GF-D8 (cell line): ENCODE measurements around the gene S100A6.
"Not testable (repeated sequence)": the region's sequence is repeated elsewhere in the genome, so short reads cannot be mapped to it uniquely, and the experiment has no call there.

Source experiments
- DNase-seq: peaks from one replicate; lab custom pipeline; 2025; lab: John Stamatoyannopoulos, UW

The S100A6 gene

DNA sequence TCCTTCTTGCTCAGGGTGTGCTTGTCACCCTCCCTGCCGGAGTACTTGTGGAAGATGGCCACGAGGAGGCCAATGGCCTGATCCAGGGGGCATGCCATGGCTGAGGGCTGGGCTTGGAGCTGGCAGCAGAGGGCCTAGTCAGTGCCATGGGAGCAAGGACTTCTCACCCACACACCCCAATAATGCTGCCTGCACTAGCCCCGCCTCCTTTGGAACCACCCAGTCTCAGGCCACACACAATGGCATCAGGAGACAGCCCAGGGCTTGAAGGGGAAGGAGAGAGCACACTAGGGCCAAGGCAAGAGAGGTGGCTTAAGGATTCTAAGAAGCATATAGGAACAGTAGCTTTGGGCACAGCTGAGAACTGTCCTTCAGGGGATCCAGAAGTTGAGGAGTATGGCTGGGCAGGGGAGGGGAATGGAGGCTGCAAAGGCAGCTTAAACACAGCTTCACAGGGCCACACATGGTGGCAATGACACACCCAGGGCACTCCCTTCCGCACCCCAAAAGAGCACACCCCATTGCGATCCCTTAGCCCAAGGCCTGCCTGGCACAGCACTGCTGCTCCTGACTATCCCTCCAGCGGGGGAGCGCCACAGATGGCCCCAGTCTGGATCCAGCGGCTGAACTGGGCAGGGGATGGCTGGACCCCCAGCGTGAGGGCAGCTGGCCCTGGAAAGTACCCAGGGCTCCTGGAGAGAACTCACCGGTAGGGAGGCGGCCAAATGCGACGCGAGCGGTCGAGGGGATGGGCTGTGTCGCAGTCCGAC lies at the start of gene S100A6:
S100A6 (minus strand) TSS at position 750 of the 770 bp plus-strand sequence; CDS start at position 98, 652 bp downstream.
- DNase-seq, result no peak

DNA sequence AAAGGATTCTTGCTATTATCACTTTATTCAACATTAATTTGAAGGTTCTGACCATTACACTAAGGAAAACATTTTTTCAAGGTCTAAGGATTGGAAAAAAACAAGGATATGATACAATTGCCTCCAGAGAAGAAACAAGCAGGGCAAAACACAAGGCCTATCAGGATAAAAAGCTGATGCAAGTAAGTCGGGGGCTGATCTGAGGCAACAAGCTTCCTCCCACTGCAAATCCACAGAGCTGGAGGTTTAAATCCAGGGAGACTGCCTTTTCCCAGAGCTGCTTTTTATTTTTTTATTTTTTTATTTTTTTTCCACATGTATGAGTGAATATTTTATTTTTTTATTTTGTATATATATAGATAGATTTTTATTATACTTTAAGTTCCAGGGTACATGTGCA lies 49.2 kb upstream of the S100A6 start:
- DNase-seq, result no peak

DNA sequence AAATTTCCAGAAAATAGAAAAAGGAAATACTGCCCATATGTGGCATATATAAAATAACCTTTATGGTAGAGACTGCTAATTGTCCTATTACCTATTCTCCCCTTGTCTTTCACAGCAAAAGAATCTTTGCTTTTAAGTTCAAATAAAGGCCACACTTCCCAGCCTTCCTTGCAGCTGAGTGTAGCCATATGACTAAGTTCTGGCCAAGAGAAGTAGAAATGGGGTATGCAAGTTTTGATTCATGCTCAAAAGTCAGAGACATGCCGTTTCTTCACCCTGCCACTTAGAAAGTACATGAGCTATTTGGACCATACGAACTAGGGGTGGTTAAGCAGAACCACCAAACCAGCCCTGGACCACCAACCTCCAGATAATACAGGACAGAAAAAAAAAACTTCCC lies 48.2 kb upstream of the S100A6 start:
- no peak for DNase-seq

DNA sequence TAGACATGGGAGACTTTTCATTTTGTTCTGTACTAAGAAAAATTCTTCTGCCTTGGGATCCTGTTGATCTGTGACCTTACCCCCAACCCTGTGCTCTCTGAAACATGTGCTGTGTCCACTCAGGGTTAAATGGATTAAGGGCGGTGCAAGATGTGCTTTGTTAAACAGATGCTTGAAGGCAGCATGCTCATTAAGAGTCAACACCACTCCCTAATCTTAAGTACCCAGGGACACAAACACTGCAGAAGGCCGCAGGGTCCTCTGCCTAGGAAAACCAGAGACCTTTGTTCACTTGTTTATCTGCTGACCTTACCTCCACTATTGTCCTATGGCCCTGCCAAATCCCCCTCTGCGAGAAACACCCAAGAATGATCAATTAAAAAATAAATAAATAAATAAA lies 47.7 kb upstream of the S100A6 start:
- DNase-seq, result not testable (repeated sequence)

DNA sequence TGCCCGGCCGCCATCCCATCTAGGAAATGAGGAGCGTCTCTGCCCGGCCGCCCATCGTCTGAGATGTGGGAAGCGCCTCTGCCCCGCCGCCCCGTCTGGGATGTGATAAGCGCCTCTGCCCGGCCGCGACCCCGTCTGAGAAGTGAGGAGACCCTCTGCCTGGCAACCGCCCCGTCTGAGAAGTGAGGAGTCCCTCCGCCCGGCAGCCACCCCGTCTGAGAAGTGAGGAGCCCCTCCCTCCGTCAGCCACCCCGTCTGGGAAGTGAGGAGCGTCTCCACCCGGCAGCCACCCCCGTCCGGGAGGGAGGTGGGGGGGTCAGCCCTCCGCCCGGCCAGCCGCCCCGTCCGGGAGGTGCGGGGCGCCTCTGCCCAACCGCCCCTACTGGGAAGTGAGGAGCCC lies 47.0 kb upstream of the S100A6 start:
- not testable (repeated sequence) for DNase-seq

DNA sequence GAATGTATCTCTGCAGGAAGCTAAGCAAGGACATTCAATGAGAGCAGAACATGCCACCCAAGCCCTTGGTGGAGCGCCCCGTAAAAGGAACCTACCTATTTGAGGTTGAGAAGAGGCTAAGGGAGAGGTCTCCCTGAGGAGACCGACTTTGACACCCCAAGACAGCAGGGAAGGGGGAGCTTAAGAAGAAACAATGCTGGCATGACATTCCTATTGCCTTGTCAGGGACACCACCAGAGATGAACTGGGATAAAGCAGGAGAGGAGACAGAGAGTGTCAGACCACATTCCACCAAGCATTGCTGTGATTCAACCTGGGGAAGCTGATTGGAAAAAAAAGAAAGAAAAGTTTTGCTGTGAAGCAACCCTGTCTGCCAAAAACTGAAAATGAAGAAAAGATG lies 43.1 kb upstream of the S100A6 start:
- DNase-seq, result no peak

DNA sequence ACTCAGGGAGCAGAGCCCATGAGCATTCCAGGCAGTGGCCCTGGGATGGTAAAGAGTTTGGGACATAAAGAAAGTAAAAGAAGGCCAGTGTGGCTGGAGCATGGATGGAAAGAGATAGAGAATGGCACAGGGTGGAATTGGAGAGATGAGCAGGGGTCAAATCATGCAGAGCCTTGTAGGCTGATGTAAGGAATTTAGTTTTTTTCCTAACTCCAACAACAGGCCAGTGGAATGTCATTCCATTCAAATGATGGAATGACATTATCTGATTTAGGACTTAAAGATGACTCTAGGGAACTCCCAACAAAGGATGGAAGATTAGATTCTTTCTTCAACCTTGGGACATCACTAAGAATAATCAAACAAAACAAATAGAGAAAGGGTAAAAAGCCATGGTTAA lies 42.7 kb upstream of the S100A6 start:
- DNase-seq, result no peak

DNA sequence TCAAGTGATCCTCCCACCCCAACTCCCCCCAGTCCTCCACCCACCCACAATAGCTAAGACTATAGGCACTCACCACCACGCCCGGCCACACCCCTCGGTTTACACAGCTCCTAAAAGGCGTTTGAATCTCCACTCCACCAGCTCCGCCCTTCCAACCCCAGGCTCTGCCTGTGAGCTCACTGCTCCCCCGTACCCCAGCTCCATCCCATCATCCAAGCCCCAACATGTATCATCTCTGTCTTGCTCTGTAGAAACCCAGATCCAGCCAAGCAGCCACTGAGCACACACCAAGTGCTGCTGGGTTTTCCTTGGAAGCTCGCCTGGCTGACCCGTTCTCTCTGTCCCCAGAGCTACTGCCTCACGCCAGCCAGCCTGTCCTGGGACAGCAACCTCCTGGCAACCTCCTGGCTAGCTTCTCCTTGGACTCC lies 41.8 kb upstream of the S100A6 start:
- no peak for DNase-seq

DNA sequence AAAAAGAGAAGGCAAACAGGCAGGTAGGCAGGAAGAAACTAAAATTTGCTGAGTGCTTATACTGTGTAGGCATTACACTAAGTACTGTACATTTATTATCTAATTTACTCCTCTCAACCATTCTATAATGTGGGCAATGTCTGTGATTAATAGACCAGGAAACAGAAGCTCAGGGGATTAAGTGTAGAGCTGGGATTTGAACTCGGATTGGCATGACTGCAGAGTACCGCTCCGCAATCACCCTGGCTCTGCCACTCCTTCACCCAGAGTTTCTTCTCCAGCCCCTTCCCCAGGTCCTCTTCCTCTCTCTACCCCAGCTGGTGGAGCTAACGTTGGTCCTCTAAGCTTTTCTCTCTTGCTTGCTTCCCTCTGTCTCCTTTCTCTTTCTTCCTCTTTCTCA lies 41.3 kb upstream of the S100A6 start:
- DNase-seq, result no peak

DNA sequence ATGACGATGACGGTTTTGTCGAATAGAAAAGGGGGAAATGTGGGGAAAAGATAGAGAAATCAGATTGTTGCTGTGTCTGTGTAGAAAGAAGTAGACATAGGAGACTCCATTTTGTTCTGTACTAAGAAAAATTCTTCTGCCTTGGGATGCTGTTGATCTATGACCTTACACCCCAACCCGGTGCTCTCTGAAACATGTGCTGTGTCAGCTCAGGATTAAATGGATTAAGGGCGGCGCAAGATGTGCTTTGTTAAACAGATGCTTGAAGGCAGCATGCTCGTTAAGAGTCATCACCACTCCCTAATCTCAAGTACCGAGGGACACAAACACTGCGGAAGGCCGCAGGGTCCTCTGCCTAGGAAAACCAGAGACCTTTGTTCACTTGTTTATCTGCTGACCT lies 39.7 kb upstream of the S100A6 start:
- DNase-seq, result not testable (repeated sequence)

DNA sequence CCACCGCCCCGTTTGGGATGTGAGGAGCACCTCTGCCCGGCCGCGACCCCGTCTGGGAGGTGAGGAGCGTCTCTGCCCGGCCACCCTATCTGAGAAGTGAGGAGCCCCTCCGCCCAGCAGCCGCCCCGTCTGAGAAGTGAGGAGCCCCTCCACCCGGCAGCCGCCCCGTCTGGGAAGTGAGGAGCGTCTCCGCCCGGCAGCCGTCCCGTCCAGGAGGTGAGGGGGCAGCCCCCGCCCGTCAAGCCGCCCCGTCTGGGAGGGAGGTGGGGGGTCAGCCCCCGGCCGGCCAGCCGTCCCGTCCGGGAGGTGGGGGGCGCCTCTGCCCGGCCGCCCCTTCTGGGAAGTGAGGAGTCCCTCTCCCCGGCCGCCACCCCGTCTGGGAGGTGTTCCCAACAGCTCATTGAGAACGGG lies 39.3 kb upstream of the S100A6 start:
- DNase-seq, result not testable (repeated sequence)

DNA sequence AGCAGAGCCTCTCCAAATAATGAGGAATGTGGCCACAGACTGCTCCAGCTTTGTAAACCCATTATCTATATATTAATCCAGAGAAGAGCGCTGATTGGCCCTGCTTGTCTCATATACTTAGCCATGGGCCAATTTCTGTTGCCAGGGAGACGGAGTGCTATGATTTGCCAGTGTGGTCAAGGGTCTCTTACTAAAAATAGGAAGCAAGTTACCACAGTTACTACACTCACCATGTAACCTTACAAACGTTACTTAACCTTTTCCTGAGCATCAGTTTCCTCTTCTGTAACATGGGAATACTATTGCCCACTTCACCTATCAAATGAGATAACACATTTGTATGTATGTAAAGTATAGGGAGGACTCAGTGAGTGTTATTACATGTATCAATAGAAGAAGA lies 37.6 kb upstream of the S100A6 start:
- DNase-seq, result no peak

DNA sequence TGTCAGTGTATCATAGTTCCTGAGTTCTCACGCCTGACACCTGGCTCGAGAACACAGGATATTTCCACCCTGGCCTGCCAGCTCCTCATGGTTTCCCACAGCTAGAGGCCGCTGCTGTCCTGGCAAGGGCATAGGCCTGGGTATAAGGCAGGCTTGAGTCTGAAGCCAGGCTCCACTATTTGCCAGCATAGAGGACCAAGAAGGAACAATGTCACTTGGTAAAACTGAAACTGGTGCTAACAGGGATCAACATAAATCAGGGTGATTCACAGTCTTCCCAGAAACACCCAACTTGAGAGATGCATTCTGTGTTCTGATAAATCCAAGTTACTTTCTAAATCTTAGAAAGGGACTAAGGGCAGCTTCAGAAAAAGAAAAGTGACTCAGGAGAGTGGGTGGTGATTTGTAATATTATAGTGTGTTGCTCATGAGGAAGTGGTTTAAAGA lies 36.8 kb upstream of the S100A6 start:
- DNase-seq, result peak; percentile 10

DNA sequence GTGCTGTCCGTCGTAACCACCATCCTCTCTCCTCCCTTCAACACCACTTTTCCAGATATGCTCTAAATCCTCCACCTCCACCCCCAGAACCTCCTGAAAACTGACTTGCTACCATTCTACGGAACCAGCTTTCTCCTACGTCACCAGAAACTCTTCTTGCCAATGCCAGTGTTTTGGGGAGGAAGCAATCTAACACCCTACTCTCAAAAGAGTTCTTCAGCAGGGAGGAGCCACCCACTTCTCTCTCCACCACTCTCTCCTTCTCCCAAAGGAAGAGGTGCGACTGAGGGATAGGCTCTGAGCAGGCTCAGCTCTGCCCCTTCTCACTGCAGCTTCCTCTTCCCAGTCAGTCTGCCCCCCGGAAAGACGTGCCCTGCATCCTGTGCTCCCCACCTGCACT lies 35.9 kb upstream of the S100A6 start:
- no peak for DNase-seq

DNA sequence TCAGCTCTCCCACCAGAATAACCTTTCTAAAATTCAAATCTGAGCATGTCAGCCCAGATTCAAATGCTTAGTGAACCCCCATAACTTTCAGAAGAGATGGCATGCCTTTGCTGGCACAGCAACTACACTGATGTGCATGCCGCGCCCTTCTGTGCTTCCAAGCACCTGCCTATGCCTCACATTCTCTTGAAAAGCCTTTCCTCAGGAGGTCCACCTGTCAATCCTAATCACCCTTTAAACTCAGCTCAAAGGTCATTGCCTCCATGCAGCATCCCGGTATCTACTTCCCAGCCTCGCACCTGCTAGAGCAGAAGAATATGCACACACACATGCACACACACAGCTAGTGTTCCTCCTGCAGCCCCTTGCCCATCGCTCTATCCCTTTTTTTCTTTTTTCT lies 35.1 kb upstream of the S100A6 start:
- DNase-seq, result no peak

DNA sequence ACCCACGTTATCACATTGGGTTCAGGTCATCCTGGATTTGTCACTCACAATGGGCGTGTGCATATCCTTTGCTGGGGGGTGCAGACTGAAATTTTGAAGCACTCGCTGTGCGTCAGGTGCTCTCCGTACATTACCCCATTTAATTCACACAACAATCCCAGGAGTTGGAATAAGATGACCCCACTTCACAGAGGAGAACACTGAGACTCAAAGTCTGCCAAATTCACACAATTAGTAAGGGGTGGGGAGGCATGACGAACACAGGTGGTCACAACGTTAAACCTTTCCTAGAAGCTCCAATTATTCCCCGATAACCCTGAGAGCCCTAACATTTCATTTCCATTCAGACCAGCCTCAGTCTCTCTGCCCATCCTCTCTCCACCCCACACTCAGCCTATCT lies 33.7 kb upstream of the S100A6 start:
- no peak for DNase-seq

DNA sequence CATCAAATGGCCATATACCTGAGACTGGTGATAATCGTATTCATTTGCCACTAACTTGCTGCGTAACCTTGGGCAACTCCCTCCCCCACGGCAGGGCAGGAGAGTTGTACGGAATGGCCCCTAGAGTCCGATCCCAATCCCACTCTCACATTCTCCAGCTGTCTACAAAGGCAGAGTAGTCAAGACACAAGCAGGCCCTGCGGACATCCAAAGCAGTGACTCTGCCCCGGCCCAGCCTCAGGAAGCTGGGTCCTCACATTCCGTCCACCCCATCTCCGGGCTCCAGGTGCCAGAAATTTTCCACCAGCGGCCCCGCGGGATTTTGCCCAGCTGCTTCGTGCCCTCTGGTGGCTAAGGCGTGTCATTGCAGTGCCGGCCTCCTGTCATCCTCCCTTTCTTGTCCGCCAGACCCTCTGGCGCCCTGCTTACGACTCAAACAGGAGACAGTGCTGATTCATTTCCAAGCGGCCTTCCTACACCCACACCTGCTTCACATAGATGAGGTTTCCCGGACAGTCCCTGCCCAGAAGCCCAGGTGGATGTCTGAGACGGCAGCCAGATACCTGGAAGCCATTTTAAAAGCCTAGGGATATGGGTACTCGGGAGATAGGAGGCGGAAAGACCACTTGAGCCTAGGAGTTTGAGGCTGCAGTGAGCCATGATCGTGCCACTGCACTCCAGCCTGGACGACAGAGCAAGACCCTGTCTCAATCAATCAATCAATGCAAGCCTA lies 32.7 kb upstream of the S100A6 start:
- DNase-seq, result no peak

DNA sequence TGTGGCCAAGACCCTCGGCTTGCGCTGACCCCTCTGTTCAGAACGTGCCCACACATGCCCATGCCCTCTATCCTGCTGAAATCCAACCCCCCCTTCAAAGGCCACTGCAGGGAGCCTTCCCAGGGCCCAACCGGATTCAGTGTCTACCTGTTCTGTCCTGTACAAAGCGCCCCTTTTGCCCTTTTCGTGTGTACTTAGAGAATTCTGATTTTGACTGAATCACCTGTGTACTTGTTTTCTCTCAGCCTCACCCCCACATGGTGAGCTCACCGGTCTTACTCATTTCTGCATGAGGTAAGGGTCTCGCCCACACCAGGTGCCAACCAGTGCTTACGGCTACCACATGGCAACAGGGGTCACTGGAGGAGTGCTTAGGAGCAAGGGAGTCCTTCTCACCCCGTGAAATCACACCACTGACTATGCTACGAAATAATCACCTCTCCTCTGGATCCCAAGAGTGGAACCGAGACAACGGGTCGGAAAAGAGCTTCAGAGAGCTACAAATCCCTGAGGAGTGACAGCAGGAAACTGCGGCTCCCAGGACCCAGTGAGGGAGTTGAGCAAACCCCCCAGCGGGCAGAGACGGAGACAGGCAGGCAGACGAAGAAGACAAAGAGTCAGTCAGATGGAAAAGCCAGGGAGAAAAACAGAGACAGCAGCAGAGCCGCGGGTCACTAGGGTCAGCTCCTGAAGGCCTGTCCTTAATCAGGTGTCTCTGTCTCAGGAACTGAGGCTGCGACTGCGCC lies 32.0 kb upstream of the S100A6 start:
- no peak for DNase-seq

DNA sequence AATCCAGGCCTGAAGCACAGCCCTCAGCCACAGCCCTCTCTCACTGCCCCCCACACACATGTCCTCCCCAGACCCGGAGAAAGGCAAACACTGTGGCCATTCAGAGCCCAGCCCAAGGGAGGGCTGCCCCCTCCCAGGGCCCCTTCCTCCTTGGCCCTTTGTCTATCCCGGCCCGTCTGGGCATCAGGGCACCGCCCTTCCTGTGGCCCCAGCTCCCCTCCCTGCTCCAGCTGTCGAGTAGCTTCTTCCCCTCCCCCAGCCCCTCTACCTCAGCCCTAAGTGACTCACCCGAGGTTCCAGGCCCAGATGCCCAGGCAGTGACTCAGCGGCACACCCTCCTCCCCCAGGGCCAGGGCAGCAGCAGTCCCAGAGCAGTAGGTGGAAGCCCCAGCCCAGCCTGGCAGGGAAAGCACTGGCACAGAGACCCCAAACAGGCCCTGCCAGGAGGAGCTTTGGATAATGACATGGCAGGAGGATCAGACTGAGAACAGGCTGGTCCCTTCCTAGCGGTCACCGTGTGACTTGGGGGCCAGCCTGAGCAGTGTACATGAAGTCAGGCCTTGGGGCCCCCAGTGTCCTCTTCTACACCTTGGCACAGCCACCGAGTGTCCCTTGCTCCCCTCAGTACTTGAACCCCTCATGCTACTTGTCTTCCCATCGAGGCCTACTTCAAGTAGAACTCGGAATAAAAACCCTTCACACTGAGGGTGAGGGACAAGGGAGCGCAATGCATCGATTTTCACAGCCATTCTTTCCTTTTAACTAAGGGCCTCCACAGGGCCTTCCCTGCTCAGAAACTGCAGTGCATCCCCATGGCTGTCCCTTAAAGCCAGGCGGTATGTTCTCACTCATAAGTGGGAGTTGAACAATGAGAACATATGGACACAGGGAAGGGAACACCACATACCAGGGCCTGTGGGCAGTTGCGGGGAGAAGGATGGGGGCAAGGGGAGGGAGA lies 30.9 kb upstream of the S100A6 start:
- DNase-seq, result peak; percentile 48

DNA sequence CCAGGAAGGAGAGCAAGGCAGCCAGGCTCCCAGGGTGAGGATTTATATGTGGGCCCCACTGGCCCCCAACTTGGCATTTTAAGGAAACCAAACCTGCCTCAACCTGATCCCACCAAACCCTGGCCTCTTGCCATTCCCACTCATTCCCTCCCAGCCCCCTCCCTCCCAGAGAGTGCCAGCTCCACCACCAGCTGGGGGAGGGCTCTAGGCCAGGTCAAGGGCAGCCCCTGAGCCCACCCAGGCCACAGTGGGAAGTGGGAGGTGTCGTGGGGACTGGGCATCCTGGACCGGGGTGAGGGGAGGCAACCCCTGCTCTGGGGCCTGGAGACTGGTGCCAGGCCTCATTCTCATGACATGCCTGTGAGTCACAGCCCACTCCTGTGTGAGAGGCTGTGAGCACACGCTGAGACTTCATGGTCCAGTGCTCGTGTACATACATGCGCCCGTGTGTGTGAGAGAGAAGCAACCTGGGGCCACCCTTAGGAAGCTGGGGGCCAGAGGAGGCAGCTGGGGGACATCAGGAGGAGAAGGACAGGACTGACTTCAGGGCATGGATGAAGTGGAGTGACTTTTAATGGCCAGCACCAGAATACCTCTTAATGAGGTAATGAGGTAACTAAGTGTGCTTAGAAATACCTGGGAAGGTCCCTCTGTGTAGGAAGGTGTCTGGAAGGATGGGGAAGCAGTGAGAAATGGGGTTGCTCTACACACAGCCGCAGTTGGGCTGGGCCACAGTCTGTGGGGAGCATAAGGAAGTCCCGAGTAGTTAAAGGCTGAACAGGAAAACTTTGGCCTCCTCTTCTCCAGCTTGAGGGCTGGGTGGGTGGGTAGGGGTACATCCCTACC lies 30.0 kb upstream of the S100A6 start, which contains the start of gene S100A2:
S100A2 (minus strand) TSS at position 316 of the 846 bp plus-strand sequence. CDS start 1,967 bp downstream, outside the sequence.
- no peak for DNase-seq
